Osteocyte (in vitro differentiated cells): ENCODE results near the gene CCDC124. TPM values are rescaled to one million over a fixed set of nuclear protein-coding genes. Genes with fewer than 3 reads are reported as not detected.

Experiments
- DNase-seq: peaks from one replicate; pipeline ENCODE4 v3.0.0; 2021; ENCODE audit warnings: mixed read lengths; ENCODE audit not compliant: unreplicated experiment; ENCODE audit errors: extremely low spot score
- H3K27ac Mint-ChIP-seq: one replicate; pipeline ENCODE4 v1.8.0; 2021; ENCODE audit warnings: mild to moderate bottlenecking, mixed read lengths; ENCODE audit not compliant: unreplicated experiment
- H3K27me3 Mint-ChIP-seq: one replicate; pipeline ENCODE4 v1.8.0; 2021; ENCODE audit warnings: mixed read lengths; ENCODE audit not compliant: unreplicated experiment
- H3K36me3 Mint-ChIP-seq: one replicate; pipeline ENCODE4 v1.8.0; 2021; ENCODE audit warnings: mixed read lengths; ENCODE audit not compliant: unreplicated experiment
- H3K4me1 Mint-ChIP-seq: one replicate; pipeline ENCODE4 v1.8.0; 2021; ENCODE audit warnings: mixed read lengths; ENCODE audit not compliant: unreplicated experiment
- H3K4me3 Mint-ChIP-seq: one replicate; pipeline ENCODE4 v1.8.0; 2021; ENCODE audit warnings: mild to moderate bottlenecking, moderate library complexity, mixed read lengths; ENCODE audit not compliant: unreplicated experiment
- H3K9me3 Mint-ChIP-seq: one replicate; pipeline ENCODE4 v1.8.0; 2021; ENCODE audit warnings: mixed read lengths; ENCODE audit not compliant: unreplicated experiment
- total RNA-seq: library from RNA; stranded (reverse); gene quantifications from 2 replicates; pipeline ENCODE4 v1.2.1, GENCODE V29; 2021
- TF ChIP-seq, protein P1 (sequence below): fragments of 200-600 bp; sonication (generic); IDR thresholded peaks from 2 replicates; pipeline ENCODE4 v1.5.0; 2021; ENCODE audit warnings: antibody characterized with exemption, mild to moderate bottlenecking, moderate library complexity

Gene CCDC124
- total RNA-seq, 1 donor from 2014 or later: 81.9 TPM

DNA sequence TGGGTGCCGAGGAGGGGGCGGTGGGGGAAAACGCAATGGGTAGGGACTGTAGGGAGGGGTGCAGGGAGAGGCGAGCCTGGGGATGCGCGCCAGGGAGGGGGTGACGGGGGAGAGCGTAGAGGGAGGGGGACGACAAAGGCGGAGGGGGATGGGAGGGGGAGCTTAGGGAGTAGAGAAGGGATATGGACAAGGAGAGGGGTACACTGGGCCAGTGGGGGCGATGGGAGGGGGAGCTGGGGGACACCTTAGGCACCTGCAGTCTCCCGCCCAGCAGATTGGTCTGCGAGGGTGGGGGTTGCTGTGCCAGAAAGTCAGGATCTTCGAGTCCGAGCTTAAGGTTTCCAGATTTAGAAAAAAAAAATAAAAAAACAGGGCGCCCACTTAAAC lies 15.7 kb downstream of the CCDC124 start:
- TF ChIP-seq, protein P1, sequence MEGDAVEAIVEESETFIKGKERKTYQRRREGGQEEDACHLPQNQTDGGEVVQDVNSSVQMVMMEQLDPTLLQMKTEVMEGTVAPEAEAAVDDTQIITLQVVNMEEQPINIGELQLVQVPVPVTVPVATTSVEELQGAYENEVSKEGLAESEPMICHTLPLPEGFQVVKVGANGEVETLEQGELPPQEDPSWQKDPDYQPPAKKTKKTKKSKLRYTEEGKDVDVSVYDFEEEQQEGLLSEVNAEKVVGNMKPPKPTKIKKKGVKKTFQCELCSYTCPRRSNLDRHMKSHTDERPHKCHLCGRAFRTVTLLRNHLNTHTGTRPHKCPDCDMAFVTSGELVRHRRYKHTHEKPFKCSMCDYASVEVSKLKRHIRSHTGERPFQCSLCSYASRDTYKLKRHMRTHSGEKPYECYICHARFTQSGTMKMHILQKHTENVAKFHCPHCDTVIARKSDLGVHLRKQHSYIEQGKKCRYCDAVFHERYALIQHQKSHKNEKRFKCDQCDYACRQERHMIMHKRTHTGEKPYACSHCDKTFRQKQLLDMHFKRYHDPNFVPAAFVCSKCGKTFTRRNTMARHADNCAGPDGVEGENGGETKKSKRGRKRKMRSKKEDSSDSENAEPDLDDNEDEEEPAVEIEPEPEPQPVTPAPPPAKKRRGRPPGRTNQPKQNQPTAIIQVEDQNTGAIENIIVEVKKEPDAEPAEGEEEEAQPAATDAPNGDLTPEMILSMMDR: no peak
- H3K36me3 Mint-ChIP-seq: no peaks in the 10 kb centered on the region
- H3K4me3 Mint-ChIP-seq: peak overlapping the region; percentile 68
- H3K4me1 Mint-ChIP-seq: peaks cover 37% of the 10 kb centered on the region
- H3K27me3 Mint-ChIP-seq: peaks cover 40% of the 10 kb centered on the region
- no peak overlapping the region for H3K27ac Mint-ChIP-seq
- DNase-seq: no peak
- H3K9me3 Mint-ChIP-seq: no peaks in the 10 kb centered on the region

DNA sequence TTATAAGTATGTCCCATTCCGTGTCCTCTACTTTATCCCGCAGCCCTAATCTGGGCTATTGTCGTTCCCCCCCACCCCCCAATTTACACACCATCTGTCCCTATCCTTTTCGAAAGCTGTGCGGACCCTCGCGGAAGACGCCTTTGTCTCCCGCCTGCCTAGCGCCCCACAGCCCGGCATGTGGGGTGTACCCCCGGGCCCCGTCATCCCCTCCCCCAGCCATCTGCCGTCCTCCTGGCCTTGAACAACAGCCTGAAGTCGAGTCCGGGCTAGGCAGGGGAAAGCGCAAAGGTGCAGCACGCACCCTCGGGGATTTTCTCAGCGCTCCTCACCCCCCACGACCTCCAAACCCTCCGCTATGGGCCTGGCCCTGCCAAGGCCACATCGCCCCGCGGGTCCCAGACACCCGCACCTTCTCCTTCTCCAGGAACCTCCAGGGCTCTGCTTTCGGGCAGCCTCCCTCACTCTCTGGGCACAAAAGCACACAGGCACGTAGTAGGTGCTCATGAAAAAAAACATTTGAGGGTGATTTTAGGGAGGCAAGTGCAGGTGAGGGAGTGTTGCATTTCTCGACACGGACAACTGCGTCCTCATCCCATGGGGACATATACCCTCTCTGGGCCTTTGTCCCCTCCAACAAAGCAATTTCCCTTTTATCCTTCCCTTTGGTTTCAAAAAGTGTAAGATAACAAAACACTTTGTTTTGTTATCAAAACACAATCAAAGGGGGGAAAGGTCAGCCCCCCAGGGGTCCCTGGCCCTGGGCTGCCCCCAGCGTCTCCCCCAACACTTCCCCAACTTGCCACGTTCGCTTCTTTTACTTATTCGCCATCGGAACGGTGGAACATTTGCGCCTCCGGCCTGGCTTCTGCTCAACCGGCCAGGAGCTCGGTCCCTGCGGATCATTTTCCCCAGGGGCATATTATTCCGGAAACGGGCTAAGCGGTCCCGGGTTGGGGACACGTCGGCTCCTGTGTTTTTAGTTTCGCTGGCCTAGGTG lies 16.4 kb downstream of the CCDC124 start:
- Mint-ChIP-seq H3K4me1 (peaks cover 37% of the 10 kb centered on the region), H3K9me3 (no peaks in the 10 kb centered on the region), H3K36me3 (no peaks in the 10 kb centered on the region), H3K27ac (peak overlapping the region; percentile 56), H3K4me3 (peak overlapping the region; percentile 69), H3K27me3 (peaks cover 46% of the 10 kb centered on the region)
- DNase-seq: no peak
- TF ChIP-seq, protein P1: no peak

DNA sequence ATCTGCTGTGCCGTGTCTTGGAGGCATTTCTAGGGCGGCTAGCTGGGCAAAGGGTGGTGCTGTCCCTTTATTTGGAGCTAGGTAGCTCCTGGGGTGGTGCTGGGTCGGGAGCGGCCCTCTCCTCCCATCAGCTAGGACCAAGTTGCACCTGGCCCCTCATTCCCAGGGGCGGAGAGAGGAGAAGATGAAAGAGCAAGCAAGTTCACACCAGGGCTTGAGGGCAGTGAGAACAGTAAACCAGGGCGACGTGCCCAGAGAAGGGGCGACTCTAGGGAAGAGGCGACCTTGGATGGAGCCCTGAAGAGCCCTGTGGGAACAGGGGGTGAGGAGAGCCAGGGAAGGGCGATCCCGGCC lies 17.1 kb downstream of the CCDC124 start:
- TF ChIP-seq, protein P1: no peak
- peaks cover 51% of the 10 kb centered on the region for H3K27me3 Mint-ChIP-seq
- DNase-seq: no peak

DNA sequence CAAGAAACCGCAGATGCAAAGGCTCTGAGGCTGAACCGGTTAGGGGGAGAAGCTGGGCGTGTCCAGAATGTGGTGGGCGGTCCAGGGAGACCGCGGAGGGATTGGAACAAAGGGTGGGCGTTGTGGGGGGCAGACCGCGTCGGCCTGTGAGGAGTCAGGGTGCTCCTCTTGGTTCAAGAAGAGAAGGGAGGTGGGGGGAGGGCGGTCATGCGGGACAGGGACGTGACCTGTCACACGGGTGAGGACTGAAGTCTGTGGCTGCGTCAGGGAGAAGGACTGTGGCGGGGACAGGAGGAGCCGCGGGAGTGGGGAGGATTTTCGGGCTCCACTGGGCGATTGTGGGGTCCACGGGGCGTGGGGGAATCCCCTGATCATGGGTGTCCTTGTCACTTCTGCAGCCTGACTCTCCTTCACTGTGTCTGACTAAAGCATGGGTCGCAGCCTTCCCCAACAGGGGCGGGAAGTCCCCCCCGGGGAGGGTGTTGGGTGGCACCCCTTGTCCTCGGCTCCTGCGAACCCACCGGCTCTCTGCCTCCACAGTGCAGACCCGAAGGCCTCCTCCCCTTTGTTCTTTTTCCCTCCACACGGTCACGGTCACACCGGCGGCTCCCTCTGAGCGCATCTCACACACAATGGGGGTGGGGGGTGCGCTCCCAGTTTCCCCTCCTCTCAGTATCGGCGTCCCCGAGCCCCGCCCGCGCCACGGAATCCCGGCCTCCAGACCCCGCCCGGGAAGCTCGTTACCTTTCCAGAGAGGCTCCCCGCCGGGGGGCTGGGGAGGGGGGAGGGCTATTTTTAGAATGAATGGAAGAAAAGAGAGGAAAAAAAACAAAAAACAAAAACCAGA lies 17.7 kb downstream of the CCDC124 start:
- no peak overlapping the region for H3K27ac Mint-ChIP-seq
- H3K9me3 Mint-ChIP-seq: no peaks in the 10 kb centered on the region
- H3K27me3 Mint-ChIP-seq: peaks cover 51% of the 10 kb centered on the region
- peaks cover 37% of the 10 kb centered on the region for H3K4me1 Mint-ChIP-seq
- no peaks in the 10 kb centered on the region for H3K36me3 Mint-ChIP-seq
- DNase-seq: no peak
- TF ChIP-seq, protein P1: no peak
- H3K4me3 Mint-ChIP-seq: peak overlapping the region; percentile 50

More for the DNA sequence above, 17.1 kb downstream of the CCDC124 start:
- H3K36me3 Mint-ChIP-seq: no peaks in the 10 kb centered on the region
- H3K9me3 Mint-ChIP-seq: no peaks in the 10 kb centered on the region
- peaks cover 37% of the 10 kb centered on the region for H3K4me1 Mint-ChIP-seq
- no peak overlapping the region for H3K27ac Mint-ChIP-seq
- peak overlapping the region; percentile 50 for H3K4me3 Mint-ChIP-seq
